MM.1S (cell line): ENCODE data around the gene ATG16L2.
A peak's percentile ranks its signal among the peaks of the same experiment; 100 is the strongest.

Experiments
- DNase-seq: peaks from one replicate; pipeline ENCODE4 v3.0.0-alpha.2; 2015
- H2AFZ ChIP-seq: fragments of 300-600 bp; sonication (generic); 2 replicates; pipeline ENCODE4 v1.6.0; 2016; ENCODE audit warnings: antibody characterized with exemption, low read length
- H3F3A ChIP-seq: fragments of 300-600 bp; sonication (generic); 2 replicates; pipeline ENCODE4 v1.6.1; 2016; ENCODE audit warnings: mild to moderate bottlenecking, antibody characterized with exemption, low read length, moderate library complexity, mixed read lengths; ENCODE audit not compliant: insufficient read depth
- H3K27ac ChIP-seq: fragments of 300-600 bp; sonication (generic); 2 replicates; pipeline ENCODE4 v1.5.1; 2016; ENCODE audit warnings: mild to moderate bottlenecking, low read length
- H3K27me3 ChIP-seq: fragments of 300-600 bp; sonication (generic); replicated peaks from 2 replicates; pipeline ENCODE4 v1.6.0; 2016; ENCODE audit warnings: low read length; ENCODE audit not compliant: insufficient read depth
- H3K36me3 ChIP-seq: fragments of 300-600 bp; sonication (generic); replicated peaks from 2 replicates; pipeline ENCODE4 v1.6.1; 2016; ENCODE audit warnings: mild to moderate bottlenecking, low read length, mixed read lengths; ENCODE audit not compliant: insufficient read depth
- H3K4me1 ChIP-seq: fragments of 300-600 bp; sonication (generic); 2 replicates; pipeline ENCODE4 v1.6.1; 2016; ENCODE audit warnings: low read length, mixed read lengths
- H3K4me2 ChIP-seq: fragments of 300-600 bp; sonication (generic); 2 replicates; pipeline ENCODE4 v1.6.0; 2016; ENCODE audit warnings: low read depth, low read length
- H3K4me3 ChIP-seq: fragments of 300-600 bp; sonication (generic); 2 replicates; pipeline ENCODE4 v1.5.1; 2016; ENCODE audit warnings: low read length, mixed read lengths
- H3K79me2 ChIP-seq: fragments of 300-600 bp; sonication (generic); 2 replicates; pipeline ENCODE4 v1.6.1; 2016; ENCODE audit warnings: mixed run types, low read length, mixed read lengths
- H3K9ac ChIP-seq: fragments of 300-600 bp; sonication (generic); 2 replicates; pipeline ENCODE4 v1.6.1; 2016; ENCODE audit warnings: low read length, mixed read lengths
- H3K9me2 ChIP-seq: fragments of 300-600 bp; sonication (generic); replicated peaks from 2 replicates; pipeline ENCODE4 v1.6.1; 2016; ENCODE audit warnings: mild to moderate bottlenecking, low read length, mixed read lengths; ENCODE audit not compliant: insufficient read depth
- H3K9me3 ChIP-seq: fragments of 300-600 bp; sonication (generic); replicated peaks from 2 replicates; pipeline ENCODE4 v1.6.1; 2016; ENCODE audit warnings: mild to moderate bottlenecking, low read length, mixed read lengths; ENCODE audit not compliant: insufficient read depth
- H4K20me1 ChIP-seq: fragments of 300-600 bp; sonication (generic); 2 replicates; pipeline ENCODE4 v1.6.1; 2016; ENCODE audit warnings: mild to moderate bottlenecking, low read length, moderate library complexity, mixed read lengths; ENCODE audit not compliant: insufficient read depth
- CTCF ChIP-seq: fragments of 300-600 bp; sonication (generic); IDR thresholded peaks from 2 replicates; pipeline ENCODE4 v1.5.1; 2016; ENCODE audit warnings: antibody characterized with exemption, low read length, mixed read lengths
- EZH2 ChIP-seq: fragments of 300-600 bp; sonication (generic); optimal IDR thresholded peaks from 2 replicates; pipeline ENCODE3; 2017; ENCODE audit warnings: low read depth, mild to moderate bottlenecking, antibody characterized with exemption, low read length, mixed read lengths
- EZH2phosphoT487 ChIP-seq: fragments of 300-600 bp; sonication (generic); IDR thresholded peaks from 2 replicates; pipeline ENCODE4 v1.6.1; 2018; ENCODE audit warnings: antibody characterized with exemption, low read length

ATG16L2 gene

GRCh38 chr11:72824020-72824419, 9.8 kb downstream of the ATG16L2 start:
- no peaks in the 10 kb centered on the region for H4K20me1 ChIP-seq
- no peak overlapping the region for H3K9ac ChIP-seq
- peaks cover 10% of the 10 kb centered on the region; the same call in 1 of the 2 replicates for H3K79me2 ChIP-seq
- no peak overlapping the region for H3K27ac ChIP-seq
- no peaks in the 10 kb centered on the region for H3K9me3 ChIP-seq
- no peak overlapping the region for H3K4me3 ChIP-seq
- no peaks in the 10 kb centered on the region for H3K9me2 ChIP-seq
- H2AFZ ChIP-seq = no peak overlapping the region
- peak; percentile 4 for DNase-seq
- TF ChIP-seq CTCF (no peak), EZH2 (no peak), EZH2phosphoT487 (no peak)
- peaks cover 18% of the 10 kb centered on the region for H3K4me1 ChIP-seq
- H3K4me2 ChIP-seq = no peak overlapping the region
- no peaks in the 10 kb centered on the region for H3K27me3 ChIP-seq
- H3K36me3 ChIP-seq = no peaks in the 10 kb centered on the region
- H3F3A ChIP-seq = peaks cover 21% of the 10 kb centered on the region

- Histone ChIP-seq H3K4me3 (no peak overlapping the region), H3K27me3 (no peaks in the 10 kb centered on the region), H3K9me2 (no peaks in the 10 kb centered on the region), H3K4me2 (no peak overlapping the region), H3K27ac (no peak overlapping the region), H4K20me1 (no peaks in the 10 kb centered on the region), H3K36me3 (no peaks in the 10 kb centered on the region), H3K9ac (no peak overlapping the region), H3K79me2 (peaks cover 15% of the 10 kb centered on the region), H3K4me1 (peaks cover 28% of the 10 kb centered on the region), H2AFZ (no peak overlapping the region), H3F3A (peaks cover 27% of the 10 kb centered on the region), H3K9me3 (no peaks in the 10 kb centered on the region)
- DNase-seq = peak; percentile 4
- TF ChIP-seq CTCF (no peak), EZH2 (no peak), EZH2phosphoT487 (no peak)
These were observed 10.7 kb downstream of the ATG16L2 start for GRCh38 chr11:72824811-72825505.

- H3K9me3 ChIP-seq = no peaks in the 10 kb centered on the region
- no peak overlapping the region for H2AFZ ChIP-seq
- peaks cover 27% of the 10 kb centered on the region for H3F3A ChIP-seq
- no peaks in the 10 kb centered on the region for H3K27me3 ChIP-seq
- H3K79me2 ChIP-seq = peaks cover 14% of the 10 kb centered on the region; the same call in 1 of the 2 replicates
- H4K20me1 ChIP-seq = no peaks in the 10 kb centered on the region
- no peak for DNase-seq
- no peaks in the 10 kb centered on the region for H3K36me3 ChIP-seq
- H3K9ac ChIP-seq = no peak overlapping the region
- no peak overlapping the region for H3K4me3 ChIP-seq
- H3K4me2 ChIP-seq = no peak overlapping the region
- no peak for TF ChIP-seq EZH2
- no peak for TF ChIP-seq EZH2phosphoT487
- no peak for TF ChIP-seq CTCF
- no peaks in the 10 kb centered on the region for H3K9me2 ChIP-seq
- H3K4me1 ChIP-seq = peaks cover 32% of the 10 kb centered on the region
- H3K27ac ChIP-seq = no peak overlapping the region
These were observed 11.4 kb downstream of the ATG16L2 start for GRCh38 chr11:72825661-72826060.
